GM12878 (cell line): ENCODE results near the gene TAPBP. TPM values are rescaled to one million over a fixed set of nuclear protein-coding genes. Genes with fewer than 3 reads are reported as not detected.

Experiments
- ATAC-seq: fragments of 200-7000 bp; cut with Tn5 transposase; 3 replicates; pipeline ENCODE4 v1.9.1; 2020; ENCODE audit warnings: mild to moderate bottlenecking, moderate library complexity
- BruUV-seq: library from RNA; stranded (reverse); fragments of 400-500 nt; replicated peaks from 2 replicates; lab custom pipeline; 2021; lab: Mats Ljungman, UMichigan
- CTCF ChIA-PET: fragments of 300-600 bp; sonication (Branson Sonifier 250); formaldehyde crosslinking; extraction: SDS; loops from one replicate; lab custom pipeline; 2021; ENCODE audit warnings: inconsistent platforms; lab: Yijun Ruan, JAX
- POLR2A ChIA-PET: fragments of 350-600 bp; formaldehyde crosslinking; extraction: SDS; loops from one replicate; lab custom pipeline; 2021; ENCODE audit warnings: inconsistent platforms; lab: Charles Lee
- RAD21 ChIA-PET: fragments of 300-600 bp; sonication (Branson Sonifier 250); formaldehyde crosslinking; loops from one replicate; lab custom pipeline; 2023; ENCODE audit warnings: antibody characterized with exemption; ENCODE audit not compliant: unreplicated experiment; lab: Charles Lee
- SMC1A ChIA-PET: fragments of 300-600 bp; sonication (Branson Sonifier 250); formaldehyde crosslinking; loops from one replicate; lab custom pipeline; 2023; ENCODE audit not compliant: unreplicated experiment, uncharacterized antibody; lab: Charles Lee
- DNase-seq: peaks from one replicate; pipeline ENCODE4 v3.0.0-alpha.2; 2011; ENCODE audit warnings: low read depth, low spot score
- FAIRE-seq: peaks from 3 replicates; lab custom pipeline; 2011; peaks lifted over from hg19 to GRCh38; lab: Jason Lieb, UNC
- H2AFZ ChIP-seq: 2 replicates; pipeline ENCODE4 v1.6.0; 2011; ENCODE audit warnings: low read depth, low read length, control low read depth; ENCODE audit not compliant: control insufficient read depth
- H3K27ac ChIP-seq: 2 replicates; pipeline ENCODE4 v1.5.1; 2011; ENCODE audit warnings: control low read depth; ENCODE audit not compliant: control insufficient read depth, insufficient read depth
- H3K27me3 ChIP-seq, 2 experiments: replicated peaks in 1 of 2; 2 replicates each; pipeline versions ENCODE4 v1.6.0 to v1.6.1; 2011; ENCODE audit warnings: low read length in 1 of 2; ENCODE audit not compliant: control insufficient read depth in 2 of 2, insufficient read depth in 2 of 2
- H3K36me3 ChIP-seq, 2 experiments: 2 replicates each; pipeline ENCODE4 v1.5.1; 2011; ENCODE audit warnings: low read length in 1 of 2; ENCODE audit not compliant: control insufficient read depth in 2 of 2, insufficient read depth in 2 of 2
- H3K4me1 ChIP-seq: 2 replicates; pipeline ENCODE4 v1.6.1; 2011; ENCODE audit warnings: mild to moderate bottlenecking, low read length, moderate library complexity, mixed read lengths; ENCODE audit not compliant: control insufficient read depth, insufficient read depth
- H3K4me2 ChIP-seq: 2 replicates; pipeline ENCODE4 v1.6.0; 2011; ENCODE audit warnings: control low read depth; ENCODE audit not compliant: control insufficient read depth, insufficient read depth
- H3K4me3 ChIP-seq: fragments of 200-600 bp; sonication (generic); 2 replicates; pipeline ENCODE4 v1.5.1; 2016
- H3K79me2 ChIP-seq: 2 replicates; pipeline ENCODE4 v1.6.0; 2011; ENCODE audit warnings: low read length; ENCODE audit not compliant: control insufficient read depth, insufficient read depth
- H3K9ac ChIP-seq: 2 replicates; pipeline ENCODE4 v1.8.0; 2011; ENCODE audit warnings: low read length, control low read depth, mixed read lengths; ENCODE audit not compliant: control insufficient read depth, insufficient read depth
- H3K9me3 ChIP-seq: replicated peaks from 3 replicates; pipeline ENCODE4 v1.5.1; 2011; ENCODE audit warnings: mild to moderate bottlenecking, low read length; ENCODE audit not compliant: control insufficient read depth, insufficient read depth
- H4K20me1 ChIP-seq: 2 replicates; pipeline ENCODE4 v1.6.0; 2011; ENCODE audit not compliant: control insufficient read depth, insufficient read depth
- HDGF ChIP-seq: fragments of 450-650 bp; IDR thresholded peaks from 2 replicates; pipeline ENCODE4 v1.6.1; 2016; ENCODE audit warnings: antibody characterized with exemption
- IKZF1 ChIP-seq: fragments of 450-650 bp; conservative IDR thresholded peaks from 2 replicates; pipeline ENCODE4 v1.6.1; 2017; ENCODE audit warnings: antibody characterized with exemption, mild to moderate bottlenecking
- IKZF2 ChIP-seq, 2 experiments: fragments of 450-650 bp; IDR thresholded peaks; 2 replicates each; pipeline ENCODE4 v1.6.1; 2017; ENCODE audit warnings: mild to moderate bottlenecking in 2 of 2, moderate library complexity in 2 of 2
- IRF4 ChIP-seq: IDR thresholded peaks from 2 replicates; pipeline ENCODE4 v1.6.1; 2011; ENCODE audit warnings: low read depth, low read length
- KDM1A ChIP-seq: fragments of 200-600 bp; sonication (generic); IDR thresholded peaks from 2 replicates; pipeline ENCODE4 v1.6.1; 2016; ENCODE audit warnings: borderline replicate concordance
- MEF2B ChIP-seq: fragments of 450-650 bp; IDR thresholded peaks from 2 replicates; pipeline ENCODE4 v1.6.1; 2018; ENCODE audit warnings: mild to moderate bottlenecking, moderate library complexity; ENCODE audit not compliant: partially characterized antibody, poor library complexity, severe bottlenecking
- MTA3 ChIP-seq: IDR thresholded peaks from 2 replicates; pipeline ENCODE4 v1.6.1; 2012; ENCODE audit warnings: low read length, inconsistent platforms, borderline replicate concordance
- NFIC ChIP-seq: IDR thresholded peaks from 2 replicates; pipeline ENCODE4 v1.6.1; 2012; ENCODE audit warnings: low read depth, mild to moderate bottlenecking, inconsistent platforms, low read length, moderate library complexity
- NR2C1 ChIP-seq: fragments of 450-650 bp; IDR thresholded peaks from 2 replicates; pipeline ENCODE4 v1.6.1; 2017; ENCODE audit warnings: antibody characterized with exemption, mild to moderate bottlenecking, moderate library complexity
- PAX8 ChIP-seq: fragments of 450-650 bp; IDR thresholded peaks from 2 replicates; pipeline ENCODE4 v1.6.1; 2017; ENCODE audit warnings: mild to moderate bottlenecking, moderate library complexity
- RAD21 ChIP-seq: IDR thresholded peaks from 2 replicates; pipeline ENCODE4 v1.6.1; 2011; ENCODE audit warnings: mild to moderate bottlenecking, low read depth, low read length, moderate library complexity; ENCODE audit not compliant: insufficient read depth
- RELA ChIP-seq: fragments of 450-650 bp; IDR thresholded peaks from 2 replicates; pipeline ENCODE4 v1.8.0; 2014; ENCODE audit warnings: borderline replicate concordance; ENCODE audit not compliant: partially characterized antibody
- SIN3A ChIP-seq: IDR thresholded peaks from 2 replicates; pipeline ENCODE4 v1.6.1; 2012; ENCODE audit warnings: low read depth, low read length, improper control_type of control experiment
- SP1 ChIP-seq: IDR thresholded peaks from one replicate; pipeline ENCODE4 v1.6.1; 2011; ENCODE audit warnings: low read depth, low read length
- ZBED1 ChIP-seq: IDR thresholded peaks from 2 replicates; pipeline ENCODE4 v1.6.1; 2016; ENCODE audit warnings: borderline replicate concordance
- WGBS: methylation state at CpG from one replicate; pipeline ENCODE4 v1.1.6; 2016; ENCODE audit warnings: low lambda C conversion rate; ENCODE audit not compliant: insufficient replicate concordance, insufficient coverage; ENCODE audit errors: missing lambda C conversion rate; 5-methylcytosine and 5-hydroxymethylcytosine counted together
- in situ Hi-C: fragments of 300-500 bp; cut with MboI; formaldehyde crosslinking; loops from 9 replicates; pipeline ENCODE4 v1.14.3; 2018; ENCODE audit warnings: mixed read lengths
- intact Hi-C: fragments of 100-400 bp; cut with micrococcal nuclease; formaldehyde crosslinking; loops from one replicate; pipeline ENCODE4 v1.14.2; 2022; ENCODE audit not compliant: unreplicated experiment
- polyA plus RNA-seq, 11 experiments: library from polyadenylated mRNA; depleted of rRNA in 4 of 11; unstranded in 6 of 11; stranded (reverse) in 5 of 11; fragments of >200 nt; fragmentation: Nextera tagmentation in 4 of 11; fragmentation: Illumina TruSeq in 1 of 11; extraction: Ambion mirVana in 4 of 11; extraction: Trizol in 1 of 11; gene quantifications; 1 replicate in 1 of 11; 2 replicates in 10 of 11; pipeline versions ENCODE4 v1.2.1 to v1.2.3, GENCODE V29; 2011 to 2016; ENCODE audit warnings: inconsistent platforms in 2 of 11, missing spikeins in 2 of 11, low read depth in 1 of 11
- total RNA-seq, 4 experiments: library from RNA; depleted of rRNA in 3 of 4; stranded (reverse); fragments of >200 nt in 3 of 4; fragmentation: Illumina TruSeq in 1 of 4; extraction: Trizol in 1 of 4; gene quantifications; 2 replicates each; pipeline versions ENCODE4 v1.2.1 to v1.2.3, GENCODE V29; 2013 to 2021
- TF ChIP-seq, protein P1 (sequence below): IDR thresholded peaks from 2 replicates; pipeline ENCODE4 v1.6.1; 2011; ENCODE audit warnings: borderline replicate concordance, low read depth, mild to moderate bottlenecking, moderate library complexity, low read length; ENCODE audit not compliant: insufficient read depth, poor library complexity, severe bottlenecking
- TF ChIP-seq, protein P2 (sequence below): fragments of 450-650 bp; IDR thresholded peaks from 2 replicates; pipeline ENCODE4 v1.6.1; 2018; ENCODE audit warnings: mild to moderate bottlenecking, low read depth, moderate library complexity; ENCODE audit not compliant: partially characterized antibody
- TF ChIP-seq, protein P3 (sequence below): IDR thresholded peaks from 2 replicates; pipeline ENCODE4 v1.6.1; 2012; ENCODE audit warnings: low read depth, low read length, improper control_type of control experiment
- TF ChIP-seq, protein P4 (sequence below): IDR thresholded peaks from 2 replicates; pipeline ENCODE4 v1.6.1; 2011; ENCODE audit warnings: low read depth, low read length, improper control_type of control experiment, borderline replicate concordance

The TAPBP gene
- total and polyA plus RNA-seq, 10 of the 15 experiments (the other 5 are each of a cell fraction or from before 2014, with no cell fraction given), result 14.6 to 210 (median 78.1) TPM

DNA sequence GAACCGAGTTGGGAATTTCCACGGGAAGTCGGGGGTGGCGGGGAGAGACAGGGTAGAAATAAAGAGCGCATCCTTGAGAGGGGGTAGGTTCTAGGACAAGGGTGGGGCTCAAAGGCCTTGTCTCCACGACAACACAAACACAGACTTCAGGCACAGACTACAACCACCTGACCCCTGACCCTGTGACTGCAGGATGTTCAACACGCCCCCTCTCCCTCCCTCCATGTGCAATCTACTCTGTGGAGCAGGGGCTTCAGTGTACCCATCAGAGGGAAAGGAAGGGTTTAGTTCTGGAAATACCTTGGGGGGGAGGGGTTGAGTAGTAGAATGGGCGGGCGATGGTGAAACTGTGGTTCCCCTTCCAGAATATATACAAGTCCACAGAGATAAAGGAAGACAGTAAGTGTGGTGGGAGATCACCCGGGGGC lies 651 bp upstream of the TAPBP start:
- peak overlapping the region; percentile 99 for H3K4me3 ChIP-seq
- intact Hi-C loops, result loop anchor here (1.0 kb wide), 2 partner anchors 15 to 37 kb away; partner anchors contain the start of gene B3GALT4
- whole genome bisulfite sequencing, result 0% methylated on average over 10 of the region's 10 CpGs
- no peaks in the 10 kb centered on the region for H3K27me3 ChIP-seq
- peak overlapping the region; percentile 67 for H3K4me2 ChIP-seq
- no TSS peak for BruUV-seq
- CTCF ChIA-PET, result no interaction called here
- SMC1A ChIA-PET, result interaction anchor here (1.0 to 1.2 kb wide), 2 partner anchors 9 to 76 kb away, joined by 3 to 4 read pairs; no protein-coding TSS in a partner anchor
- RAD21 ChIA-PET, result no interaction called here
- peak overlapping the region; percentile 97 for H3K9ac ChIP-seq
- peaks cover 56% of the 10 kb centered on the region for H3K79me2 ChIP-seq
- in situ Hi-C loops, result no loop called here
- peak overlapping the region; percentile 96 for H3K27ac ChIP-seq
- no peaks in the 10 kb centered on the region for H3K9me3 ChIP-seq
- DNase-seq (no peak), FAIRE-seq (peak; percentile 23), ATAC-seq (peak; percentile 63)
- POLR2A ChIA-PET, result no interaction called here
- peak overlapping the region; percentile 61 for H2AFZ ChIP-seq
- no peaks in the 10 kb centered on the region for H4K20me1 ChIP-seq
- peaks cover 5 to 6% of the 10 kb centered on the region in 2 experiments; a peak in 3 of 4 replicates for H3K36me3 ChIP-seq
- peaks cover 25% of the 10 kb centered on the region for H3K4me1 ChIP-seq
- TF ChIP-seq, protein P1, sequence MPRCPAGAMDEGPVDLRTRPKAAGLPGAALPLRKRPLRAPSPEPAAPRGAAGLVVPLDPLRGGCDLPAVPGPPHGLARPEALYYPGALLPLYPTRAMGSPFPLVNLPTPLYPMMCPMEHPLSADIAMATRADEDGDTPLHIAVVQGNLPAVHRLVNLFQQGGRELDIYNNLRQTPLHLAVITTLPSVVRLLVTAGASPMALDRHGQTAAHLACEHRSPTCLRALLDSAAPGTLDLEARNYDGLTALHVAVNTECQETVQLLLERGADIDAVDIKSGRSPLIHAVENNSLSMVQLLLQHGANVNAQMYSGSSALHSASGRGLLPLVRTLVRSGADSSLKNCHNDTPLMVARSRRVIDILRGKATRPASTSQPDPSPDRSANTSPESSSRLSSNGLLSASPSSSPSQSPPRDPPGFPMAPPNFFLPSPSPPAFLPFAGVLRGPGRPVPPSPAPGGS, result no peak
- TF ChIP-seq, protein P2, sequence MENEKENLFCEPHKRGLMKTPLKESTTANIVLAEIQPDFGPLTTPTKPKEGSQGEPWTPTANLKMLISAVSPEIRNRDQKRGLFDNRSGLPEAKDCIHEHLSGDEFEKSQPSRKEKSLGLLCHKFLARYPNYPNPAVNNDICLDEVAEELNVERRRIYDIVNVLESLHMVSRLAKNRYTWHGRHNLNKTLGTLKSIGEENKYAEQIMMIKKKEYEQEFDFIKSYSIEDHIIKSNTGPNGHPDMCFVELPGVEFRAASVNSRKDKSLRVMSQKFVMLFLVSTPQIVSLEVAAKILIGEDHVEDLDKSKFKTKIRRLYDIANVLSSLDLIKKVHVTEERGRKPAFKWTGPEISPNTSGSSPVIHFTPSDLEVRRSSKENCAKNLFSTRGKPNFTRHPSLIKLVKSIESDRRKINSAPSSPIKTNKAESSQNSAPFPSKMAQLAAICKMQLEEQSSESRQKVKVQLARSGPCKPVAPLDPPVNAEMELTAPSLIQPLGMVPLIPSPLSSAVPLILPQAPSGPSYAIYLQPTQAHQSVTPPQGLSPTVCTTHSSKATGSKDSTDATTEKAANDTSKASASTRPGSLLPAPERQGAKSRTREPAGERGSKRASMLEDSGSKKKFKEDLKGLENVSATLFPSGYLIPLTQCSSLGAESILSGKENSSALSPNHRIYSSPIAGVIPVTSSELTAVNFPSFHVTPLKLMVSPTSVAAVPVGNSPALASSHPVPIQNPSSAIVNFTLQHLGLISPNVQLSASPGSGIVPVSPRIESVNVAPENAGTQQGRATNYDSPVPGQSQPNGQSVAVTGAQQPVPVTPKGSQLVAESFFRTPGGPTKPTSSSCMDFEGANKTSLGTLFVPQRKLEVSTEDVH, result no peak
- TF ChIP-seq KDM1A (no peak), IRF4 (no peak), ZBED1 (no peak), MTA3 (no peak), NR2C1 (peak; percentile 85), HDGF (no peak), RAD21 (no peak), IKZF1 (0 out of 2 replicates have a peak, but pooled peaks have one; percentile 18), SIN3A (no peak), MEF2B (no peak), PAX8 (no peak), IKZF2 (IDR thresholded peaks at IDR 0.05) (peak; percentile 11 to 52; a peak in 1 of 4 replicates), RELA (peak; percentile 57), SP1 (peak; percentile 36), NFIC (no peak; the same call in 1 of the 2 replicates)
- TF ChIP-seq, protein P3, sequence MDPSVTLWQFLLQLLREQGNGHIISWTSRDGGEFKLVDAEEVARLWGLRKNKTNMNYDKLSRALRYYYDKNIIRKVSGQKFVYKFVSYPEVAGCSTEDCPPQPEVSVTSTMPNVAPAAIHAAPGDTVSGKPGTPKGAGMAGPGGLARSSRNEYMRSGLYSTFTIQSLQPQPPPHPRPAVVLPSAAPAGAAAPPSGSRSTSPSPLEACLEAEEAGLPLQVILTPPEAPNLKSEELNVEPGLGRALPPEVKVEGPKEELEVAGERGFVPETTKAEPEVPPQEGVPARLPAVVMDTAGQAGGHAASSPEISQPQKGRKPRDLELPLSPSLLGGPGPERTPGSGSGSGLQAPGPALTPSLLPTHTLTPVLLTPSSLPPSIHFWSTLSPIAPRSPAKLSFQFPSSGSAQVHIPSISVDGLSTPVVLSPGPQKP, result no peak
- TF ChIP-seq, protein P4, sequence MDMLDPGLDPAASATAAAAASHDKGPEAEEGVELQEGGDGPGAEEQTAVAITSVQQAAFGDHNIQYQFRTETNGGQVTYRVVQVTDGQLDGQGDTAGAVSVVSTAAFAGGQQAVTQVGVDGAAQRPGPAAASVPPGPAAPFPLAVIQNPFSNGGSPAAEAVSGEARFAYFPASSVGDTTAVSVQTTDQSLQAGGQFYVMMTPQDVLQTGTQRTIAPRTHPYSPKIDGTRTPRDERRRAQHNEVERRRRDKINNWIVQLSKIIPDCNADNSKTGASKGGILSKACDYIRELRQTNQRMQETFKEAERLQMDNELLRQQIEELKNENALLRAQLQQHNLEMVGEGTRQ, result peak; percentile 28; the same call in 1 of the 2 replicates
